CD4-positive, alpha-beta memory T cell (primary cell): ENCODE data around the gene RYK. TPM values are rescaled to one million over a fixed set of nuclear protein-coding genes. Genes with fewer than 3 reads are reported as not detected.

ENCODE experiments used
- CTCF ChIA-PET: fragments of 350-600 bp; sonication (Branson Sonifier 250); formaldehyde crosslinking; loops from one replicate; lab custom pipeline; 2021; ENCODE audit warnings: inconsistent platforms; ENCODE audit not compliant: partially characterized antibody; lab: Charles Lee
- POLR2A ChIA-PET: fragments of 350-600 bp; sonication (Branson Sonifier 250); formaldehyde crosslinking; loops from one replicate; lab custom pipeline; 2021; ENCODE audit not compliant: partially characterized antibody; lab: Charles Lee
- DNase-seq, 5 donors: peaks; one replicate each; pipeline versions ENCODE4 v3.0.0 to v3.0.0-alpha.2; 2020 to 2022; ENCODE audit warnings: mixed read lengths in 1 of 5
- H3K27ac ChIP-seq: one replicate; pipeline ENCODE4 v1.7.0; 2013; ENCODE audit warnings: low read depth, low read length
- H3K27me3 ChIP-seq: 2 replicates; pipeline ENCODE4 v1.7.0; 2013; ENCODE audit warnings: mild to moderate bottlenecking, low read length, moderate library complexity; ENCODE audit not compliant: insufficient read depth
- H3K36me3 ChIP-seq: 2 replicates; pipeline ENCODE4 v1.7.0; 2013; ENCODE audit warnings: mild to moderate bottlenecking, low read length, moderate library complexity; ENCODE audit not compliant: insufficient read depth
- H3K4me1 ChIP-seq: 2 replicates; pipeline ENCODE4 v1.7.0; 2013; ENCODE audit warnings: mild to moderate bottlenecking, low read length, moderate library complexity; ENCODE audit not compliant: insufficient read depth
- H3K4me3 ChIP-seq, 2 donors: one replicate each; pipeline ENCODE4 v1.7.0; 2013; ENCODE audit warnings: low read length in 2 of 2, mild to moderate bottlenecking in 1 of 2
- H3K9me3 ChIP-seq, 2 donors: one replicate each; pipeline ENCODE4 v1.7.0; 2013; ENCODE audit warnings: low read length in 2 of 2, control low read depth in 1 of 2; ENCODE audit not compliant: control insufficient read depth in 1 of 2
- H3K27ac Mint-ChIP-seq, 7 donors: one replicate each; pipeline ENCODE4 v1.8.0; 2020 to 2021; ENCODE audit warnings: mixed read lengths in 7 of 7, mild to moderate bottlenecking in 6 of 7, inconsistent platforms in 3 of 7, moderate library complexity in 3 of 7
- H3K27me3 Mint-ChIP-seq, 2 donors: one replicate each; pipeline ENCODE4 v1.8.0; 2020 to 2021; ENCODE audit warnings: mixed read lengths in 2 of 2
- H3K36me3 Mint-ChIP-seq, 2 donors: one replicate each; pipeline ENCODE4 v1.8.0; 2020 to 2021; ENCODE audit warnings: mixed read lengths in 2 of 2, inconsistent platforms in 1 of 2, mild to moderate bottlenecking in 1 of 2
- H3K4me1 Mint-ChIP-seq, 4 donors: one replicate each; pipeline ENCODE4 v1.8.0; 2020 to 2021; ENCODE audit warnings: mixed read lengths in 4 of 4, mild to moderate bottlenecking in 1 of 4
- H3K4me3 Mint-ChIP-seq, 8 donors: one replicate each; pipeline ENCODE4 v1.8.0; 2020 to 2021; ENCODE audit warnings: mixed read lengths in 8 of 8, mild to moderate bottlenecking in 7 of 8, moderate library complexity in 6 of 8, inconsistent platforms in 3 of 8
- H3K9me3 Mint-ChIP-seq, 8 donors: one replicate each; pipeline ENCODE4 v1.8.0; 2020 to 2021; ENCODE audit warnings: mixed read lengths in 8 of 8, mild to moderate bottlenecking in 5 of 8, inconsistent platforms in 3 of 8, moderate library complexity in 1 of 8
- intact Hi-C: fragments of 100-400 bp; cut with micrococcal nuclease; formaldehyde crosslinking; loops from one replicate; pipeline ENCODE4 v1.15.1; 2023
- polyA plus RNA-seq, 2 donors: library from polyadenylated mRNA; unstranded; fragments of 300-500 nt; fragmentation: Illumina TruSeq; gene quantifications; one replicate each; pipeline ENCODE4 v1.2.3, GENCODE V29; 2021
- total RNA-seq, 2 experiments: library from RNA; stranded (reverse); gene quantifications; one replicate each; pipeline ENCODE4 v1.2.3, GENCODE V29; 2021

RYK gene
- total and polyA plus RNA-seq, 4 experiments from 2014 or later: 4.8 to 47.9 (median 27.3) TPM

DNA sequence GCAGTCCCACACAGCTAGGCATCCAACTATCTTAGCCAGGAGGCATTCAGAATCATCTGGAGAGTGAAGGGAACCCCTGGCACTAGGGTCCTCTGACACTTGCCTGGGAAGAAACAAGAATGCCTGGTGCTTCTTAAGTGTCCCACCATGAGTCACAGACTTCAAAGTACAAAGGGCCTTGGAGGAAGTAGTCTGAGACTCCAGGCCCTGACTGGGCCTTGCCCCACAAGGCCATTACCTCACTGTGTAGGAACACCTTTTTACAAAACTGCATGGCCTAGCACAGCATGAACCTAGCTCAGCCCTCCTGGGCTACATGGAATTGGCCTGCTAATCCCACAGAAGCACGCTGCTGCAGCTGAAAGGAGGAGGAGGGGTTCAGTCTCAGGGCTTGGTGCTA is 116.4 kb downstream of the RYK start:
- ChIA-PET POLR2A (no interaction called here), CTCF (no interaction called here)
- Histone ChIP-seq H3K27ac (no peak overlapping the region), H3K4me3 (no peak overlapping the region), H3K27me3 (no peaks in the 10 kb centered on the region), H3K36me3 (no peaks in the 10 kb centered on the region), H3K4me1 (no peaks in the 10 kb centered on the region), H3K9me3 (no peaks in the 10 kb centered on the region)
- Mint-ChIP-seq H3K4me3 (no peak overlapping the region), H3K27ac (no peak overlapping the region), H3K9me3 (peaks cover 5 to 24% (median 11%) of the 10 kb centered on the region in 8 donors), H3K4me1 (no peaks in the 10 kb centered on the region), H3K27me3 (no peaks in the 10 kb centered on the region), H3K36me3 (peaks cover 12 to 19% of the 10 kb centered on the region in 2 donors)
- intact Hi-C loops: no loop called here
- no peak for DNase-seq

DNA sequence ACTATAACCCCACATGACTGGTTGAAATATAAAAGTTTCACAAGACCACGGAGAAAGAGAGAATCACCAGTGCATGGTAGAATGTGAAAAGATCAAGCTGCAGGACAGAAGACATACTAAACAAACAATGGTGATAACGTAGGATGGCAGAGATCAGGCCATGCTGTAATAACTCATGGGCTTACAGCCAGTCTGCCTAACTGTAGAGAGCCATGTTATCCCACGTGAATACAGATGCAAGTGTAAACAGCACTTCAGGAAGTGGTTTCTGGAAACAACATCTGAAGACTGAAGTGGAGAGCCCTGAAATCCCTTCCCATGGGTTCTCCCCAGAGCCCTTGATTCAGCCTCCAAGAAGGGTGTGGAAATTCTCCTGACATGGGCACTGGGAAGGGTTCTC is 117.7 kb downstream of the RYK start:
- no peak overlapping the region for H3K27ac Mint-ChIP-seq
- no peak for DNase-seq
- ChIA-PET POLR2A (no interaction called here), CTCF (no interaction called here)
- no peak overlapping the region for H3K4me3 ChIP-seq
- intact Hi-C loops: no loop called here
- H3K27me3 ChIP-seq: no peaks in the 10 kb centered on the region
- no peaks in the 10 kb centered on the region for H3K4me1 Mint-ChIP-seq
- H3K4me1 ChIP-seq: no peaks in the 10 kb centered on the region
- H3K9me3 ChIP-seq: no peaks in the 10 kb centered on the region
- no peaks in the 10 kb centered on the region for H3K36me3 ChIP-seq
- H3K36me3 Mint-ChIP-seq: peaks cover 9 to 14% of the 10 kb centered on the region in 2 donors
- H3K27ac ChIP-seq: no peak overlapping the region
- no peak overlapping the region for H3K4me3 Mint-ChIP-seq
- H3K9me3 Mint-ChIP-seq: peaks cover 5 to 27% (median 11%) of the 10 kb centered on the region in 8 donors
- H3K27me3 Mint-ChIP-seq: no peaks in the 10 kb centered on the region

DNA sequence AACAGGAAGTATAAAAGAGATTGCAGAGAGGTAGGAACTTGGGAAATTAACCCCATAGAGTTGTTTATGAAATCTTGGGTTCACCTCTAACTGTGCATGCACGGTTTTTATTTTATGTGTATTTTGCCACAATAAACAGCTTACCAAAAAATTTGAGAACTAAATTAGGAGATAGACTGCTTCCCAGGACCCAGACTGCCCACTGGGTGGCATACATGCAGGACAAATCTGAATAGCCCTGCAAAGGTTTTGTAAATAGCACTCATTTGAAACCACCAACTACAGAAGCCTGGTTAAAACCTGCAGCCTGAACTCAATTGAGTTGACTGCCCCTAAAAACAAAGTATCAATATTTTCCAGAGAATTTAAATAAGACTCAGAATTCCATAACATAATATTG is 124.5 kb downstream of the RYK start:
- Histone ChIP-seq H3K27ac (no peak overlapping the region), H3K36me3 (no peaks in the 10 kb centered on the region), H3K27me3 (no peaks in the 10 kb centered on the region), H3K4me3 (no peak overlapping the region), H3K4me1 (no peaks in the 10 kb centered on the region), H3K9me3 (no peaks in the 10 kb centered on the region)
- Mint-ChIP-seq H3K9me3 (peaks cover 0 to 47% (median 36%) of the 10 kb centered on the region in 8 donors), H3K4me3 (no peak overlapping the region), H3K4me1 (no peaks in the 10 kb centered on the region), H3K27ac (no peak overlapping the region), H3K27me3 (peaks cover 0 to 2% of the 10 kb centered on the region in 2 donors), H3K36me3 (peaks cover 16 to 29% of the 10 kb centered on the region in 2 donors)
- POLR2A ChIA-PET: no interaction called here
- intact Hi-C loops: no loop called here
- CTCF ChIA-PET: no interaction called here
- DNase-seq: no peak

DNA sequence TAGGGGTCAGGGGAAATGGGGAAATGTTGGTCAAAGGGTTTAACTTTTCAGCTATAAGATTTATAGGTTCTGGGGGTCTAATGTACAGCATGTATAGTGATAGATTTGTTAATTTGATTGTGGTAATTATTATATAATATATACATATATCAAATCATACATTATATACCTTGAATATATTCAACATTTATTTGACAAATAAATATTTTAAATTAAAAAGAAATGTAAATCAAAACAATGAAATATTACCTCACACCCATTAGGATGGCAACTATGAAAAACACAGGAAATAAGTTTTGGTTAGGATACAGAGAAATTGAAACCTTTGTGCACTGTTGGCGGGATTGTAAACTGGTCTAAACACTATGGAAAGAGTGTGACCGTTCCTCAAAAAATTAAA is 135.9 kb downstream of the RYK start:
- H3K27ac Mint-ChIP-seq: no peak overlapping the region
- Histone ChIP-seq H3K27me3 (no peaks in the 10 kb centered on the region), H3K36me3 (no peaks in the 10 kb centered on the region), H3K4me3 (no peak overlapping the region), H3K27ac (no peak overlapping the region), H3K4me1 (no peaks in the 10 kb centered on the region), H3K9me3 (peaks cover 0 to 7% of the 10 kb centered on the region in 2 donors)
- no peak overlapping the region for H3K4me3 Mint-ChIP-seq
- intact Hi-C loops: no loop called here
- no peaks in the 10 kb centered on the region for H3K4me1 Mint-ChIP-seq
- H3K27me3 Mint-ChIP-seq: peaks cover 0 to 3% of the 10 kb centered on the region in 2 donors
- CTCF ChIA-PET: no interaction called here
- peaks cover 0 to 5% of the 10 kb centered on the region in 2 donors for H3K36me3 Mint-ChIP-seq
- peaks cover 6 to 58% (median 32%) of the 10 kb centered on the region in 8 donors for H3K9me3 Mint-ChIP-seq
- POLR2A ChIA-PET: no interaction called here
- no peak for DNase-seq

DNA sequence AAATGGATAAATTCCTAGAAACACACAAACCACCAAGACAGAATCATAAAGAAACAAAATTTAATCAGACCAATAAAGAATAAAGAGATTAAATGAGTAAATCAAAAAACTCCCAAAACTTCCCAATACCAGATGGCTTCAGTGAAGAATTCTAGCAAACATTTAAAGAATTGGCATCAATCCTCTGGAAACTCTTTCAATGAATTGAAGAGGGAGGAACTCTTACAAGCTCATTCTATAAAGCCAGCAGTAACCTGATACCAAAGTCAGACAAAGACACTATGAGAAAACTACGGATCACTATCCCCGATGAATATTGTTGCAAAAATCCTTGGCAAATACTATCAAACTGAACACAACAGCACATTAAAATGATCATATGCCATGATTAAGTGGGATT is 139.0 kb downstream of the RYK start:
- Mint-ChIP-seq H3K4me3 (no peak overlapping the region), H3K9me3 (peaks cover 5 to 43% (median 15%) of the 10 kb centered on the region in 8 donors), H3K27me3 (peaks cover 3 to 6% of the 10 kb centered on the region in 2 donors), H3K36me3 (peaks cover 4 to 13% of the 10 kb centered on the region in 2 donors), H3K27ac (no peak overlapping the region), H3K4me1 (no peaks in the 10 kb centered on the region)
- no peaks in the 10 kb centered on the region for H3K4me1 ChIP-seq
- DNase-seq: no peak
- no peak overlapping the region for H3K27ac ChIP-seq
- H3K9me3 ChIP-seq: no peaks in the 10 kb centered on the region
- H3K36me3 ChIP-seq: no peaks in the 10 kb centered on the region
- H3K4me3 ChIP-seq: no peak overlapping the region
- CTCF ChIA-PET: no interaction called here
- POLR2A ChIA-PET: no interaction called here
- H3K27me3 ChIP-seq: no peaks in the 10 kb centered on the region
- intact Hi-C loops: no loop called here

DNA sequence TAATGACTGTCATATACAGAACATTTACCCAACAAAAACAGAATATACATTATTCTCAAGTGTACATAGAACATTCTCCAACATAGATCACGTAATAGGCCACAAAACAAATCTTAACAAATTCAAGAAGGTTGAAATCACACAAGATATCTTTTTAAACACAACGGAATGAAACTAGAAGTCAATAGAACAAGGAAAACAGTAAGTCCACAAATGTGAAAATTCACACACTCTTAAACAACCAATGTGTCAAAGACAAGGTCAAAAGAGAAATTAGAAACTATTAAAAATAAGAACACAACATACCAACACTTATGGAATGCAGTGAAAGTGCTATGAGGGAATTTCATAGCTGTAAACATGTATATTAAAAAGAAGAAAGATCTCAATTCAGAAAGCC is 139.7 kb downstream of the RYK start:
- intact Hi-C loops: no loop called here
- Histone ChIP-seq H3K36me3 (no peaks in the 10 kb centered on the region), H3K27ac (no peak overlapping the region), H3K4me1 (no peaks in the 10 kb centered on the region), H3K4me3 (no peak overlapping the region), H3K9me3 (no peaks in the 10 kb centered on the region), H3K27me3 (no peaks in the 10 kb centered on the region)
- peaks cover 5 to 43% (median 15%) of the 10 kb centered on the region in 8 donors for H3K9me3 Mint-ChIP-seq
- H3K36me3 Mint-ChIP-seq: peaks cover 4 to 13% of the 10 kb centered on the region in 2 donors
- no peak overlapping the region for H3K4me3 Mint-ChIP-seq
- peaks cover 3 to 6% of the 10 kb centered on the region in 2 donors for H3K27me3 Mint-ChIP-seq
- POLR2A ChIA-PET: no interaction called here
- CTCF ChIA-PET: no interaction called here
- no peaks in the 10 kb centered on the region for H3K4me1 Mint-ChIP-seq
- no peak overlapping the region for H3K27ac Mint-ChIP-seq
- no peak for DNase-seq

Other genes with a start within 250 kb of the RYK start
- gene SLCO2A1, start 220.9 kb downstream of the RYK start, total RNA-seq: not detected
- not detected for gene SLCO2A1, start 220.9 kb downstream of the RYK start, polyA plus RNA-seq
- under 1 TPM in 1 of 2 experiments, not detected in 1; 0.23 TPM for gene AMOTL2, start 123.6 kb upstream of the RYK start, total RNA-seq
- gene AMOTL2, start 123.6 kb upstream of the RYK start, polyA plus RNA-seq: under 1 TPM in 1 of 2 donors, not detected in 1; 0.48 TPM
- 10 to 100 TPM; 40.9 to 41.1 TPM for gene ANAPC13, start 235.1 kb upstream of the RYK start, total RNA-seq
- gene ANAPC13, start 235.1 kb upstream of the RYK start, polyA plus RNA-seq: 100 to 1,000 TPM in 1 of 2 donors, 10 to 100 TPM in 1; 87.6 to 146 TPM
- gene CEP63, start 235.2 kb upstream of the RYK start, total RNA-seq: 10 to 100 TPM; 31.6 to 40.1 TPM
- gene CEP63, start 235.2 kb upstream of the RYK start, polyA plus RNA-seq: 10 to 100 TPM; 12.8 to 19.6 TPM